Hepatocyte (in vitro differentiated cells): ENCODE measurements around the gene FRY.

Experiments used
- CTCF ChIP-seq: fragments of 200-600 bp; sonication (generic); IDR thresholded peaks from 2 replicates; pipeline ENCODE4 v1.5.1; 2016; ENCODE audit warnings: antibody characterized with exemption, mild to moderate bottlenecking; ENCODE audit not compliant: poor library complexity
- EZH2 ChIP-seq: fragments of 200-600 bp; sonication (generic); IDR thresholded peaks from 2 replicates; pipeline ENCODE4 v1.6.1; 2016; ENCODE audit warnings: antibody characterized with exemption, mild to moderate bottlenecking, borderline replicate concordance
- EZH2phosphoT487 ChIP-seq: fragments of 200-600 bp; sonication (generic); IDR thresholded peaks from one replicate; pipeline ENCODE4 v1.6.1; 2018; ENCODE audit warnings: antibody characterized with exemption, mild to moderate bottlenecking, low read depth, moderate library complexity; ENCODE audit not compliant: unreplicated experiment, severe bottlenecking

GRCh38 chr13:32026623-32027022 is 5.0 kb upstream of the FRY start:
- TF ChIP-seq CTCF (no peak), EZH2 (no peak), EZH2phosphoT487 (no peak)
